ENCODE results near the gene CD44.

The CD44 gene

DNA sequence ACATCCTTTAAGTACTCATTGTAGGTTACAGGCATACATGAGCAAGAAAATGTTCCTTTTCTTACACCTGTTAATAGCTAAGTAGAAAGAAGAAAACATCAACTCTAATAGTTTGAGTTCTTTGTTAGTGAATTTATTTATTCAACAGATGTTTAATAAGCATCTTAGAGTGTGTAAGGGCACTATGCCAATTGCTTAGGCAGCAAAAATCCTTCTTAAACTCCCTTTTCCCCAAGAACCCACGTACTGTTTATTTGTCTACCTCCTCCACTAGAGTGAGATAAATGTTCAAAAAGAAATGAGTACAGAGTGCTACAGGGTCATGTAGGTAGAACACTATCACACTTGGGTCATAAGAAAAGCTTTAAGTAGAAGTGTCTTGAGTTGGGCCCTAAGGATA is 131.4 kb downstream of the CD44 start:
- no peak for DNase-seq

DNA sequence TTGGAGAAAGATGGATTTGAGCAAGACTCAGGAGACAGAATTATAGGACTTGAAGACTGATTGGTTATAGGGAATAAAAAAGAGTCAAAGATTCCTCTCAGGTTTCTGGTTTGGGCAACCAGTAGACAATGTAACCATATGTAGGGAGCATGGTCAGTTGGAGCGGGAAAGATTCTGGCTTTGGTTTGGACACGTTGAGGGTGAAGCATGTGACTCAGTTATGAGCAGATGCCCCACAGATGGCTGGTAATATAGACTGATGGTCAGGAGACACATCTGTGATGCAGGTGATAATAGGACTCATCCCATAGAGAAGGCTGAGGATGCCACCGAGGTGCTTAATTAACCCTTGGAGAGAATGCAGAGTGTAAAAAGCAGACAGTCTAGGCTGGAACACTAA is 132.1 kb downstream of the CD44 start:
- no peak for DNase-seq

- DNase-seq, result peak; percentile 50
Observed at GRCh38 chr11:35272391-35272902, 133.5 kb downstream of the CD44 start.

GRCh38 chr11:35274909-35275785 is 136.2 kb downstream of the CD44 start:
- DNase-seq, result no peak

DNA sequence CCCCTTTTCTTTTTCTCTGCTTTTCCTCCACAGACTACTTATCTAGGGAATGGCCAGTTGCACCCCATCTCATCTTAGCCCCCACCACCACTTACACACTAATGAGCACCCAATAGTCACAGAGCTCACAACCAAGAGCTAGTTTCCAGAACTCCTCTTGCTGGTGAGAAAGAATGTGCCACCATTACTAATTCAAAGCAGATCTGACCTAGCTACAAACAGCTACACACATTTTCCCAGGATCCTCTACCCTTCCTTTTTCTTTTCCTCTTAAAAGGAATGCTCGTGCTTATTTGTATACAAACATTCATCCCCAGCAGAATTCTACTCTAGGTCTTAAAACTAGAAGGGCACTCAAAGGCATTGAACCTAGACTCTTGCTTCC is 136.8 kb downstream of the CD44 start:
- DNase-seq, result no peak

- no peak for DNase-seq
Observed at GRCh38 chr11:35276396-35277145, 137.6 kb downstream of the CD44 start.

DNA sequence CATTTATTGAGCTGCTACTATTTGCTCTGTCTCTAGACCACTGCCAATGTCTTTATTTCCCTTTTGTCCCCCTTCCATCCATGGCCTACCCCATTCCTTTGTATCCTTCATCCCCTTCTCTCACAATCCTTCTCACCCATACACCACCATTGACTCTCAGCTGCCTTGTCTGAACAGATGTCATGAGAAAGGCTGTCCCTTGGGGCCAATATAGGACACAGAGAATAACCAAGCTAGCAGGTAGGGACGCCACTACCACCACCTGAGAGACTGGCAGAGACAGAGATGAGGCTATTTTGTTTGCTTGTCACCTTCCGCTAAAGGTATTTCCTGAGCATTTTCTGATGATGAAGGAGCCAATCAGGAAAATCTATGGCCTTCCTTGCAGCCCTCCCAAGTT is 138.9 kb downstream of the CD44 start:
- DNase-seq, result no peak

DNA sequence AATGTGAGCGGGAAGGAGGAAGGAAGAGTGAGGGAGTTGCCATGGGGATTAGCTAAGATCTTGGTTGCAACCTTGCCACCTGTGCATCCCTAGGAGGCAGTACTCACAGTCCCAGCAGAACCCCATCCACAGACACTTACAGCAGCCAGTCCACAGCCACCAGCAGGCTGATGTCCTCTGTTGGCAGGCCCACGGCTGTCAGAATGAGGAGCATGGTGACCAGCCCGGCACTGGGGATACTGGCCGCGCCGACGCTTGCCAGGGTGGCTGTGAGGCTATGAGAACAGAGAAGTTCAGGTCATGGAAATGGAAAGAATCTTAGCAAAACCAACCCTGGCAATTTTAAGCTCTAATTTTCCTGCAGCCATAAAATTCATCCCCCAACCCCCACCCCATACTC is 141.8 kb downstream of the CD44 start:
- DNase-seq, result no peak

DNA sequence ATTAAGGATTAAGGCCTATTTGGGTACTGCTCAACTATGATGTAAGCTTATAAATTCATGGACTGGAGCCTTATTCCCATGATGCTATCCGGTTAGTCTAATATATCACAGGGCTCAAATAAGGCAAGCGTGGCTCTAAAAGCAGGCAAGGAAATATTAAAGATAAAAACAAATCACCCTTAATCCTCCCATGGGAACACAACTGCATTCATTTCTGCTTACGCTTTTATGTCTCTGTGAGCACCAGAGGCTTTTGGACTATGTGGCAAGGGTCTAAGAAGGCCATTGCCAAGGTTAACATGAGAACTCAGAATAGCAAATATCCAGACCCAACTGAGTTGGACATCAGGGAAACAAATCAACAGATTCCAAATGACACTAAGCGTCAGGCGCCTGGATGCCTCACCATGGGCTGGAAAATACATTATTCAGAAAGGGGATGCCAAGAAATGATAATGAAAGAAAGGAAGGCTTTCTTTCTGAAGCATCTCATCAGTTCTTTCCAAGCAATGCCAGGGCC is 142.3 kb downstream of the CD44 start:
- DNase-seq, result no peak

All from NK-92 treated with Interleukin-12 subunit alpha and Interleukin-12 subunit beta, amount 100 ng/mL, for 24 hours (cell line).